ENCODE data around the gene TASP1.

- TF ChIP-seq, protein P1, sequence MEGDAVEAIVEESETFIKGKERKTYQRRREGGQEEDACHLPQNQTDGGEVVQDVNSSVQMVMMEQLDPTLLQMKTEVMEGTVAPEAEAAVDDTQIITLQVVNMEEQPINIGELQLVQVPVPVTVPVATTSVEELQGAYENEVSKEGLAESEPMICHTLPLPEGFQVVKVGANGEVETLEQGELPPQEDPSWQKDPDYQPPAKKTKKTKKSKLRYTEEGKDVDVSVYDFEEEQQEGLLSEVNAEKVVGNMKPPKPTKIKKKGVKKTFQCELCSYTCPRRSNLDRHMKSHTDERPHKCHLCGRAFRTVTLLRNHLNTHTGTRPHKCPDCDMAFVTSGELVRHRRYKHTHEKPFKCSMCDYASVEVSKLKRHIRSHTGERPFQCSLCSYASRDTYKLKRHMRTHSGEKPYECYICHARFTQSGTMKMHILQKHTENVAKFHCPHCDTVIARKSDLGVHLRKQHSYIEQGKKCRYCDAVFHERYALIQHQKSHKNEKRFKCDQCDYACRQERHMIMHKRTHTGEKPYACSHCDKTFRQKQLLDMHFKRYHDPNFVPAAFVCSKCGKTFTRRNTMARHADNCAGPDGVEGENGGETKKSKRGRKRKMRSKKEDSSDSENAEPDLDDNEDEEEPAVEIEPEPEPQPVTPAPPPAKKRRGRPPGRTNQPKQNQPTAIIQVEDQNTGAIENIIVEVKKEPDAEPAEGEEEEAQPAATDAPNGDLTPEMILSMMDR (IDR thresholded peaks at IDR 0.05; ENCODE audit: insufficient read depth, low read depth, low read length), result no peak
- no peak for TF ChIP-seq EZH2 (IDR thresholded peaks at IDR 0.05; ENCODE audit: insufficient read depth, low read length)
Measured at GRCh38 chr20:13648291-13649228, 9.8 kb upstream of the TASP1 start.
